HG03108 (cell line): ENCODE measurements around the gene SLC66A1.

ENCODE experiments used
- ATAC-seq: cut with Tn5 transposase; IDR thresholded peaks from one replicate; pipeline ENCODE4 v1.9.1; 2021; ENCODE audit warnings: moderate library complexity; ENCODE audit not compliant: unreplicated experiment

The SLC66A1 gene

DNA sequence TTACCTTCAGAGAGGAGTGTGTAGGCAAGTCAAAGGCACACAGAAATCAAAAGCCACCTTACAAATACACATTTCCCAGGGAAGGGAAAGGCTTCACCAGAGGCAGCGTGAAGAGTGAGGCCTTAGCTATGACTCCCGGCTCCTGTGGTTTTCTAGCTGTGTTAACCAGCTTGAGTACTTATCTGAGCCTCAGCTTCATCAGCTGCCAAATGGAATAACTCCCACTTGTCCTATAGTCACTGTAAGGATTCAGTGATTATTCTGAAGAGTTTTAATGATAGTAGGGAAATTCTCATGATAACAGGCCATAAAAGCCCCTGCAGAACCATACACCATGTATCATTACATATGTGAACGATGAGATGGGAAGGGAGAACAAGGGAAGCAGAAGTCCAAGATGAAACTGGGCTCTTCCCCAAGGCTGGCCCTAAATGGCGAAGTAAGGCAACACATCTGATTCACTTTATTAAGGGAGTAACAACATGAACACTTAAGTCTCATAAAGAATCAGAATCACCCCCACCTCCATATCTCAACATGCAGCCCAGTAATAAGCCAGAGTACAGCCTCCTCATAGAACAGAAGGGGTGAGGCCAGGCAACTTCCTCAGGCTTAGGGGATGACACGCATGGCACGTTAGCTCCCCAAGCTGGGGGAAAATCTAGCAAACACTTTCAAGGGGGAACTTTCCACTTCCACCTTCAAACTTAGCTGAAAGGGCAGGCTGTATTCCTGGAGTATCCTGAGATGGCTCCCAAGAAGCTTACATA is 63.7 kb downstream of the SLC66A1 start:
- no peak for ATAC-seq

DNA sequence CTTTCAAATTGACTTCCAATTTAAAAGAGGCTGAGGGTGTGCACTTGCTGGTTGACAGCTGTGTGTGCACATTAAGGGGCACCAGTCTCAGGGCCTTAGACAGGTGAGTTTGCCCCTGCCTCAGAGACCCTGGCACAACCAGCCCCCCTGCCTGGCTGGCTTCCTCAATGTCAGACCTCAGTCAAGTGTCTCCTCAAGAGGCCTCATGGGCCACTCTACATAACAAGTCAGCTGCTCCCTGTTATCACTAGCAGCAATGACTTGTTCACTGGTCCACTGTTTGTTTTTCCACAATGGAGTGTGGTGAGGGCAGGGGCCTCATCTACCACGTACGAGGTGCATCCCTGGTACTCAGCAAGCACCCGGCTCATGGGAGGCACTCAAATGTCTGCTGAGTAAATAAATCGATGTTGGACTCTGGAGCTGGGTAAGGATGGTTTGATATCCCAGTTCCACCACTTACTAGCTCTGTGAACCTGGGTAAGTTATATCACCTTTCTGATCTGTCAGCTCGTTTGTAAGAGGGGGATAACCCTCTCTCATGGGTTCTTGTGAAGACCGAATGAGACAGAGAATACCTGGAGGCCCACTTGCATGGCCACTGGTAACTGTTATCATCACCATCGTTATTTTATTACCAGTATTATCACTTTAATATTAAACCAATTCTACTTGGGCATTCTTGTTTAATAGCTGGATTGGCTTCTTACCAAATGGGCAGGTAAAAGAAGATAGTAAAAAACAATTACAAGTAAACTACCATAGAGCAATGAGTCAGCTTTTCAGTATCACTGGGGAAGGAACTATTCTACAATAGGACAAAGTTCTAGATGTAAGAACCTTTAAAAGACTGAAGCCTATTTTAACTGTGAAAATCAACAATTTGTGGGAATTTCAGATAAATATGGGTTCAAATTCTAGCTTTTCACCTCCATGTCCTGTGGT is 64.6 kb downstream of the SLC66A1 start:
- ATAC-seq: no peak

DNA sequence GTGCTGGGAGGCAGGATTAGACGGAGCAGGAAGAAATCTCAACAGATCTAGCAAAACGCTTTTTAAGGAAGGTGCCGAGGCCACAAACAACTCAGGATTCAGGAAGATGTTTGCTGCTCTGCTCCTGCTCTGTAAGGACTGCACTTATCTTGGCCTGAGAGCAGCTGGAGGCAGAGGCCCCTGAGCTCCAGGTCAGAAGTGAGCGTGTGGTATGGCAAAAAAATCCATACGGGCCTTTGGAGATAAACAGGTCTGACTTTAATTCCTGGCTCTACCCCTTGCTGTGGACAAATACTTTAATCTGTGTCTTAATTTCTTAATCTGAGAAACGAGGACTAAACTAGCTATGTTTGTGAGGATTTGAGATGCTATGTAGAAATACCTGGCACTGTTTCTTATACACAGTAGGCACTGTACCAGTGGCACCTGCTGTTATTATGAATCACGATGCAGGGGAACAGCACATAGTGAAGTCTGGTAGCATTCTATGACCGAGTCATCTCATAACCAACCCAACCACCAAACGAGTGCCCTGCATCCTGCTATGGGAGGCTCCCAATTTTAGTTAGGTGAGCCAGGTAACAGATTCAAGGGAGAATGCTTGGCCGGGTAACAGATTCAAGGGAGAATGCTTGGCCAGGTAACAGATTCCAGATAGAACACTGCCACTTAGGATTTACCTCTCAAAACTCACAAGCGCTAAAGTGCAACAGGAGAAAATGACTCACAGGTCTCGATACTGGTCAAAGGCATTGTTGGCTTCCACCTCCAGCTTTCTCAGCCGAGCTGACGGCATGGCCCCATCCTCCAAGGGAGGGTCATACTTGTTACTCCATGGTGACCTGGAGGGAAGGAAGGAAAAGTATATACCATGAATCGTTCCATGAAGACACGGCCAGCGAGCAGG is 65.9 kb downstream of the SLC66A1 start:
- ATAC-seq: no peak
